Mesendoderm (in vitro differentiated cells): ENCODE measurements around the gene GATA1.

Experiments used
- DNase-seq: peaks from one replicate; pipeline ENCODE4 v3.0.0; 2013
- H2AK5ac ChIP-seq: 2 replicates; pipeline ENCODE4 v1.6.1; 2013; ENCODE audit warnings: low read length, inconsistent platforms
- H2BK120ac ChIP-seq: 2 replicates; pipeline ENCODE4 v1.6.1; 2013; ENCODE audit warnings: low read depth, mild to moderate bottlenecking, low read length, moderate library complexity, mixed read lengths
- H2BK15ac ChIP-seq: replicated peaks from 2 replicates; pipeline ENCODE4 v1.6.1; 2013; ENCODE audit warnings: low read depth, mild to moderate bottlenecking, moderate library complexity
- H2BK5ac ChIP-seq: 2 replicates; pipeline ENCODE4 v1.6.1; 2013; ENCODE audit warnings: low read length, inconsistent platforms
- H3K18ac ChIP-seq: 2 replicates; pipeline ENCODE4 v1.6.1; 2013; ENCODE audit warnings: mild to moderate bottlenecking, low read length, mixed read lengths
- H3K23ac ChIP-seq: one replicate; pipeline ENCODE4 v1.6.1; 2013; ENCODE audit warnings: low read length
- H3K27ac ChIP-seq: 2 replicates; pipeline ENCODE4 v1.5.1; 2013; ENCODE audit warnings: low read depth, mild to moderate bottlenecking, inconsistent platforms, low read length, moderate library complexity
- H3K27me3 ChIP-seq: 2 replicates; pipeline ENCODE4 v1.6.1; 2013; ENCODE audit warnings: low read length, control low read depth, mild to moderate bottlenecking, inconsistent platforms; ENCODE audit not compliant: insufficient read depth, poor library complexity
- H3K36me3 ChIP-seq: 2 replicates; pipeline ENCODE4 v1.6.1; 2013; ENCODE audit warnings: low read length, inconsistent platforms; ENCODE audit not compliant: control insufficient read depth, insufficient read depth
- H3K4ac ChIP-seq: one replicate; pipeline ENCODE4 v1.6.1; 2013; ENCODE audit warnings: low read depth, mild to moderate bottlenecking, low read length, moderate library complexity
- H3K4me1 ChIP-seq: 2 replicates; pipeline ENCODE4 v1.6.1; 2013; ENCODE audit warnings: low read depth, low read length, inconsistent platforms; ENCODE audit not compliant: control insufficient read depth
- H3K4me2 ChIP-seq: 2 replicates; pipeline ENCODE4 v1.6.1; 2013; ENCODE audit warnings: low read length
- H3K4me3 ChIP-seq: 2 replicates; pipeline ENCODE4 v1.5.1; 2013; ENCODE audit warnings: mild to moderate bottlenecking, low read length
- H3K56ac ChIP-seq: one replicate; pipeline ENCODE4 v1.6.1; 2013; ENCODE audit warnings: low read length
- H3K79me1 ChIP-seq: 2 replicates; pipeline ENCODE4 v1.6.1; 2013; ENCODE audit warnings: low read length, inconsistent platforms
- H3K79me2 ChIP-seq: 2 replicates; pipeline ENCODE4 v1.6.1; 2013; ENCODE audit warnings: mild to moderate bottlenecking, low read length; ENCODE audit not compliant: control insufficient read depth, insufficient read depth
- H3K9ac ChIP-seq: 2 replicates; pipeline ENCODE4 v1.6.1; 2013; ENCODE audit warnings: low read length, inconsistent platforms
- H4K5ac ChIP-seq: one replicate; pipeline ENCODE4 v1.6.1; 2013; ENCODE audit warnings: low read length
- H4K8ac ChIP-seq: one replicate; pipeline ENCODE4 v1.6.1; 2013; ENCODE audit warnings: low read depth, mild to moderate bottlenecking, control low read depth, low read length, moderate library complexity
- WGBS: extraction: QIAGEN DNeasy Blood & Tissue Kit; methylation state at CpG from one replicate; pipeline ENCODE4 v1.1.7; 2013; ENCODE audit warnings: low lambda C conversion rate, missing lambda C conversion rate; ENCODE audit not compliant: insufficient coverage; ENCODE audit errors: extremely low coverage; 5-methylcytosine and 5-hydroxymethylcytosine counted together

Gene GATA1

DNA sequence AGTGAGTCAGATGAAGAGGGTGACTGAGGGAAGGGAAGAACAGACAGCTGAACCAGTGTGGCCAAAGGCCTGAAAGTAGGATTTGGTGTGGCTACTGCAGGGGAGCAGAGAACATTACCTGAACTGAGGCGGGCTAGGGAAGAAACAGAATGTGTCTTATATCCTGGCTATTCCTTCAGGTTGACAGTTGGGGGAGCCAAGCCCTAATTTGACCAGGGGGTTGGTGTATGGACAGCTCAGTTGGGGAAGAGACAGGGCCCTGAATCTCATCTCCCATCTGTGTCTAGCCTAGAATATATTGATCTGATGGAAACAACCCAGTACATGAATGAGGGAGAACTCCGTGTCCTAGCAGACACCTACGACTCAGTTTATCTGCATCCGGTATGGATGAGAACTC, 19.7 kb downstream of the GATA1 start:
- no peak overlapping the region for H2BK5ac ChIP-seq
- no peak overlapping the region for H2BK15ac ChIP-seq
- H3K27ac ChIP-seq: no peak overlapping the region
- H3K79me1 ChIP-seq: no peaks in the 10 kb centered on the region
- H3K9ac ChIP-seq: no peak overlapping the region
- DNase-seq: no peak
- no peak overlapping the region for H3K4ac ChIP-seq
- H3K23ac ChIP-seq: no peak overlapping the region
- no peaks in the 10 kb centered on the region for H3K79me2 ChIP-seq
- no peak overlapping the region for H2AK5ac ChIP-seq
- H3K4me2 ChIP-seq: no peak overlapping the region
- no CpG with 5 or more reads among the region's 4 CpGs for WGBS
- H3K36me3 ChIP-seq: no peaks in the 10 kb centered on the region
- no peak overlapping the region for H4K5ac ChIP-seq
- H3K4me3 ChIP-seq: no peak overlapping the region
- H3K56ac ChIP-seq: no peak overlapping the region
- H3K27me3 ChIP-seq: no peaks in the 10 kb centered on the region
- no peaks in the 10 kb centered on the region for H3K4me1 ChIP-seq
- H3K18ac ChIP-seq: no peak overlapping the region
- H4K8ac ChIP-seq: no peak overlapping the region
- H2BK120ac ChIP-seq: no peak overlapping the region

DNA sequence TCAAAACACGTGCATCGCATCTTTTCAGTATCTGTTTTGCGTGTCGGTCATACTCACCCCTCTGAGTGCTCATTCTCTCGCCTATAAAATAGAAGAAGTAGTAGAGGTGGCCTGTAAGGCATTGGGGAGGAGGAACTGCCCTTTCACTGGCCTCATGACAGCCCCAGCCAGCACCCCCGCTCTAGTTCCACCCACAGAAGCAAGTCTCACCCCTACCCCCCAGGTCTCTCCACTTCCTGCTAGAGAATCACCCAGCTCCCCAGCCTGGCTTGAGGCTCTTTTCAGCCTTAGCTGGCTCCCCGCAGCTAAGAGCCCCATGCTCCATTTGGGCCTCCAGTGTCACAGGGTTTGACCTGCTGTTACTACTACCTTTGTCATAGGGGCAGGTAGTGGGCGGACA, 27.3 kb downstream of the GATA1 start:
- H2AK5ac ChIP-seq: no peak overlapping the region
- H2BK120ac ChIP-seq: no peak overlapping the region
- H3K27me3 ChIP-seq: no peaks in the 10 kb centered on the region
- H3K79me2 ChIP-seq: no peaks in the 10 kb centered on the region
- H4K8ac ChIP-seq: no peak overlapping the region
- no peak overlapping the region for H2BK5ac ChIP-seq
- no CpG with 5 or more reads among the region's 8 CpGs for WGBS
- H3K27ac ChIP-seq: no peak overlapping the region
- H3K4me3 ChIP-seq: no peak overlapping the region
- H3K4me1 ChIP-seq: no peaks in the 10 kb centered on the region
- no peaks in the 10 kb centered on the region for H3K36me3 ChIP-seq
- H3K9ac ChIP-seq: no peak overlapping the region
- H2BK15ac ChIP-seq: no peak overlapping the region
- H4K5ac ChIP-seq: no peak overlapping the region
- H3K23ac ChIP-seq: no peak overlapping the region
- no peak overlapping the region for H3K56ac ChIP-seq
- no peak for DNase-seq
- H3K4ac ChIP-seq: no peak overlapping the region
- H3K79me1 ChIP-seq: no peaks in the 10 kb centered on the region
- H3K4me2 ChIP-seq: no peak overlapping the region
- no peak overlapping the region for H3K18ac ChIP-seq

DNA sequence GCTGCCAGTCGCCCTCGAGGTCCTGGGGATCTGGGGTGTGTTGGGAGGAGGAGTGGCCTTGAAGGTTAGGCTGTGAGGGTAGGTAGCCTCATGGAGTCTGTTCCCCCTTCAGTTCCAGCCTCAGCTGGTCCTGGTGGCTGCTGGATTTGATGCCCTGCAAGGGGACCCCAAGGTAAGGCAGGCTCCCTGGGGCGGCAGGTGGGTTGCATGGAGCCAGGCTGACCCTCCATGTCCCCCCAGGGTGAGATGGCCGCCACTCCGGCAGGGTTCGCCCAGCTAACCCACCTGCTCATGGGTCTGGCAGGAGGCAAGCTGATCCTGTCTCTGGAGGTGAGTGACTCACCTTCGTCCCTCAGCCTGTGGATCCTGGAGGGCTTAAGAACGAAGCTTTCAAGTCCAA, 28.3 kb downstream of the GATA1 start:
- Histone ChIP-seq H3K79me2 (no peaks in the 10 kb centered on the region), H3K4ac (no peak overlapping the region), H3K27me3 (no peaks in the 10 kb centered on the region), H2BK5ac (no peak overlapping the region), H3K4me2 (no peak overlapping the region), H3K79me1 (no peaks in the 10 kb centered on the region), H3K23ac (no peak overlapping the region), H2BK15ac (no peak overlapping the region), H3K27ac (no peak overlapping the region), H2AK5ac (no peak overlapping the region), H3K9ac (no peak overlapping the region), H4K8ac (no peak overlapping the region), H3K4me1 (no peaks in the 10 kb centered on the region), H4K5ac (no peak overlapping the region), H3K36me3 (no peaks in the 10 kb centered on the region), H2BK120ac (no peak overlapping the region), H3K18ac (no peak overlapping the region), H3K56ac (no peak overlapping the region), H3K4me3 (no peak overlapping the region)
- no CpG with 5 or more reads among the region's 8 CpGs for WGBS
- no peak for DNase-seq

DNA sequence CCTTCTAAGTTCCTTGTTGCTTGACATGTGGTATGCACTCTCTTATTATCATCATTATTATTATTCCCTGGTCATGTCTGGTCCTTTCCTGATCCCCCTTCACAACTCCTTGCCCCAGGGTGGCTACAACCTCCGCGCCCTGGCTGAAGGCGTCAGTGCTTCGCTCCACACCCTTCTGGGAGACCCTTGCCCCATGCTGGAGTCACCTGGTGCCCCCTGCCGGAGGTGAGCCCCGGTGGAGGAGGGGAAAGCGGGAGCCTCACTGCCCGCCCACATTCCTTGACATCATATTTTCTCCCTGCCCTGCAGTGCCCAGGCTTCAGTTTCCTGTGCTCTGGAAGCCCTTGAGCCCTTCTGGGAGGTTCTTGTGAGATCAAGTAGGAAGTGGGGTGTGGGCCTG, 28.9 kb downstream of the GATA1 start:
- DNase-seq: no peak
- WGBS: no CpG with 5 or more reads among the region's 8 CpGs
- no peaks in the 10 kb centered on the region for H3K36me3 ChIP-seq
- no peak overlapping the region for H2BK15ac ChIP-seq
- no peak overlapping the region for H3K4me2 ChIP-seq
- no peak overlapping the region for H2BK120ac ChIP-seq
- no peak overlapping the region for H3K9ac ChIP-seq
- H3K56ac ChIP-seq: no peak overlapping the region
- no peak overlapping the region for H4K8ac ChIP-seq
- H3K79me1 ChIP-seq: no peaks in the 10 kb centered on the region
- no peak overlapping the region for H2AK5ac ChIP-seq
- H4K5ac ChIP-seq: no peak overlapping the region
- H3K23ac ChIP-seq: no peak overlapping the region
- no peak overlapping the region for H2BK5ac ChIP-seq
- H3K27ac ChIP-seq: no peak overlapping the region
- no peaks in the 10 kb centered on the region for H3K27me3 ChIP-seq
- no peaks in the 10 kb centered on the region for H3K4me1 ChIP-seq
- no peak overlapping the region for H3K18ac ChIP-seq
- H3K79me2 ChIP-seq: no peaks in the 10 kb centered on the region
- no peak overlapping the region for H3K4ac ChIP-seq
- H3K4me3 ChIP-seq: no peak overlapping the region

DNA sequence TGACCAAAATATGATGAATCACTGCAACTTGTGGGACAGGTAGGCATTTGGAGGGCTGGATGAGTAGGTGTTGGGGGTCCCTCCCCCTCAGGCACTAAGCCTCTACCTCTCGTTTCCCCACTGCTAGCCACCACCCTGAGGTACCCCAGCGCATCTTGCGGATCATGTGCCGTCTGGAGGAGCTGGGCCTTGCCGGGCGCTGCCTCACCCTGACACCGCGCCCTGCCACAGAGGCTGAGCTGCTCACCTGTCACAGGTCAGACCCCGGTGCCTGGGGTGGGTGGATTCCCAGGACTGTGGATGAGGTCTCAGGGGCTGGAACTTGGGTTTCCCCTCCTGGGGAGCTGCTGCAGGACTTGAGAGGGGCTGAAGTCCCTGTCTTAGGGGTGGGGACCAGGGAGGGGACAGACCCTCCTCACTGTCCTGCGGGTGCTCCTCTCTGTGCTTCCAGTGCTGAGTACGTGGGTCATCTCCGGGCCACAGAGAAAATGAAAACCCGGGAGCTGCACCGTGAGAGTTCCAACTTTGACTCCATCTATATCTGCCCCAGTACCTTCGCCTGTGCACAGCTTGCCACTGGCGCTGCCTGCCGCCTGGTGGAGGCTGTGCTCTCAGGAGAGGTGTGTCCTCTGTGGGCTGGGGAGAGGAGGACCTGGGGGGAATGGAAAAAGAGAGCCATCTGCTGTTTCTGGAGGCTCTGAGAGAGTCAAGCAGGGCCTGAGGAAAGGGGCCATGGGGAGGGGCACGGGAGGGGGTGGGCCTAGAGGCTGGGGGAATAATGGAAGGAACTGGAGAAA, 29.8 kb downstream of the GATA1 start:
- WGBS: no CpG with 5 or more reads among the region's 18 CpGs
- Histone ChIP-seq H3K23ac (no peak overlapping the region), H3K79me2 (no peaks in the 10 kb centered on the region), H4K8ac (no peak overlapping the region), H3K27ac (no peak overlapping the region), H3K36me3 (no peaks in the 10 kb centered on the region), H3K4ac (no peak overlapping the region), H3K27me3 (no peaks in the 10 kb centered on the region), H3K56ac (no peak overlapping the region), H3K18ac (no peak overlapping the region), H2BK15ac (no peak overlapping the region), H3K4me1 (no peaks in the 10 kb centered on the region), H3K9ac (no peak overlapping the region), H2BK120ac (no peak overlapping the region), H2BK5ac (no peak overlapping the region), H3K4me3 (no peak overlapping the region), H4K5ac (no peak overlapping the region), H2AK5ac (no peak overlapping the region), H3K4me2 (no peak overlapping the region), H3K79me1 (no peaks in the 10 kb centered on the region)
- no peak for DNase-seq

DNA sequence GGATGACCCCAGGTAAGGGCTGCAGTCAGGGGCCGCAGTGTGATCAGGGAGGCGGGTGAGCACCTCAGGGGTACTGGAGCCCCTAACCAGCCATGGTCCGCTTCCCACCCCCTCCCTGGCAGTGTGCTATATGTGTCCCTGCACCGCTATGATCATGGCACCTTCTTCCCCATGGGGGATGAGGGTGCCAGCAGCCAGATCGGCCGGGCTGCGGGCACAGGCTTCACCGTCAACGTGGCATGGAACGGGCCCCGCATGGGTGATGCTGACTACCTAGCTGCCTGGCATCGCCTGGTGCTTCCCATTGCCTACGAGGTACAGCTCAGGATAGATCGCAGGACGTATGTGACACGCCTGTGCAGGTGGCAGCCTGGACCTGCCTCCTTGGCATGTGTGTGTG, 31.7 kb downstream of the GATA1 start:
- H3K4ac ChIP-seq: no peak overlapping the region
- H3K56ac ChIP-seq: no peak overlapping the region
- H3K79me2 ChIP-seq: no peaks in the 10 kb centered on the region
- no peak overlapping the region for H3K27ac ChIP-seq
- no peaks in the 10 kb centered on the region for H3K4me1 ChIP-seq
- DNase-seq: no peak
- no peak overlapping the region for H3K18ac ChIP-seq
- H3K23ac ChIP-seq: no peak overlapping the region
- no peak overlapping the region for H2AK5ac ChIP-seq
- no peak overlapping the region for H2BK5ac ChIP-seq
- H3K79me1 ChIP-seq: no peaks in the 10 kb centered on the region
- WGBS: no CpG with 5 or more reads among the region's 16 CpGs
- no peaks in the 10 kb centered on the region for H3K27me3 ChIP-seq
- no peaks in the 10 kb centered on the region for H3K36me3 ChIP-seq
- no peak overlapping the region for H3K4me2 ChIP-seq
- H2BK120ac ChIP-seq: no peak overlapping the region
- no peak overlapping the region for H3K9ac ChIP-seq
- no peak overlapping the region for H4K5ac ChIP-seq
- H4K8ac ChIP-seq: no peak overlapping the region
- no peak overlapping the region for H2BK15ac ChIP-seq
- H3K4me3 ChIP-seq: no peak overlapping the region
